ENCODE data around the gene CADPS. TPM values are rescaled to one million over a fixed set of nuclear protein-coding genes. Genes with fewer than 3 reads are reported as not detected.

Gene CADPS
- total RNA-seq, 1 experiment from 2014 or later = 7.0 TPM

GRCh38 chr3:62567097-62568021 is 307.9 kb downstream of the CADPS start:
- Mint-ChIP-seq H3K27me3 (ENCODE audit: low read depth) (no peaks in the 10 kb centered on the region), H3K4me3 (no peak overlapping the region), H3K27ac (no peak overlapping the region), H3K9me3 (no peaks in the 10 kb centered on the region), H3K4me1 (no peaks in the 10 kb centered on the region), H3K36me3 (no peaks in the 10 kb centered on the region)
- DNase-seq (ENCODE audit: low spot score) = no peak
- no peak for ATAC-seq
- ChIA-PET POLR2A (interaction anchor here (0.6 kb wide), 1 partner anchor 232 kb away, joined by 5 read pairs; no protein-coding TSS in a partner anchor), CTCF (interaction anchor here (0.6 to 0.7 kb wide), 4 partner anchors 26 to 235 kb away, joined by 3 to 6 read pairs (median 3); no protein-coding TSS in a partner anchor)
- TF ChIP-seq ETV6 (CRISPR knock-in tag; IDR thresholded peaks at IDR 0.05) = no peak
- TF ChIP-seq, protein P1, sequence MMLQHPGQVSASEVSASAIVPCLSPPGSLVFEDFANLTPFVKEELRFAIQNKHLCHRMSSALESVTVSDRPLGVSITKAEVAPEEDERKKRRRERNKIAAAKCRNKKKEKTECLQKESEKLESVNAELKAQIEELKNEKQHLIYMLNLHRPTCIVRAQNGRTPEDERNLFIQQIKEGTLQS (CRISPR knock-in tag; conservative IDR thresholded peaks at IDR 0.05) = no peak
- no peak for TF ChIP-seq EMX1 (CRISPR knock-in tag; IDR thresholded peaks at IDR 0.05)
- no peak for TF ChIP-seq NFE2L1 (CRISPR knock-in tag; IDR thresholded peaks at IDR 0.05)
- no peak for TF ChIP-seq MYBL2 (CRISPR knock-in tag; IDR thresholded peaks at IDR 0.05)
- TF ChIP-seq ELF4 (CRISPR knock-in tag; IDR thresholded peaks at IDR 0.05; ENCODE audit: low read depth) = no peak
- TF ChIP-seq, protein P2, sequence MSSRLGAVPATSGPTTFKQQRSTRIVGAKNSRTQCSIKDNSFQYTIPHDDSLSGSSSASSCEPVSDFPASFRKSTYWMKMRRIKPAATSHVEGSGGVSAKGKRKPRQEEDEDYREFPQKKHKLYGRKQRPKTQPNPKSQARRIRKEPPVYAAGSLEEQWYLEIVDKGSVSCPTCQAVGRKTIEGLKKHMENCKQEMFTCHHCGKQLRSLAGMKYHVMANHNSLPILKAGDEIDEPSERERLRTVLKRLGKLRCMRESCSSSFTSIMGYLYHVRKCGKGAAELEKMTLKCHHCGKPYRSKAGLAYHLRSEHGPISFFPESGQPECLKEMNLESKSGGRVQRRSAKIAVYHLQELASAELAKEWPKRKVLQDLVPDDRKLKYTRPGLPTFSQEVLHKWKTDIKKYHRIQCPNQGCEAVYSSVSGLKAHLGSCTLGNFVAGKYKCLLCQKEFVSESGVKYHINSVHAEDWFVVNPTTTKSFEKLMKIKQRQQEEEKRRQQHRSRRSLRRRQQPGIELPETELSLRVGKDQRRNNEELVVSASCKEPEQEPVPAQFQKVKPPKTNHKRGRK (CRISPR knock-in tag; IDR thresholded peaks at IDR 0.05; ENCODE audit: borderline replicate concordance) = no peak
- TF ChIP-seq FOXK1 (CRISPR knock-in tag; IDR thresholded peaks at IDR 0.05) = no peak
- no peak for TF ChIP-seq ATF1 (CRISPR knock-in tag; IDR thresholded peaks at IDR 0.05)
- no peak for TF ChIP-seq ZNF532 (CRISPR knock-in tag; IDR thresholded peaks at IDR 0.05; ENCODE audit: borderline replicate concordance)
- no peak for TF ChIP-seq SOX15 (CRISPR knock-in tag; IDR thresholded peaks at IDR 0.05)
- TF ChIP-seq JAZF1 (CRISPR knock-in tag; IDR thresholded peaks at IDR 0.05) = no peak
- no peak for TF ChIP-seq TP53 (CRISPR knock-in tag; IDR thresholded peaks at IDR 0.05)
- no peak for TF ChIP-seq ZNF416 (CRISPR knock-in tag; IDR thresholded peaks at IDR 0.05)

GRCh38 chr3:62566022-62566557 is 309.1 kb downstream of the CADPS start:
- no peak for DNase-seq (ENCODE audit: low spot score)
- Mint-ChIP-seq H3K27me3 (ENCODE audit: low read depth) (no peaks in the 10 kb centered on the region), H3K27ac (no peak overlapping the region), H3K9me3 (no peaks in the 10 kb centered on the region), H3K4me1 (no peaks in the 10 kb centered on the region), H3K36me3 (no peaks in the 10 kb centered on the region), H3K4me3 (no peak overlapping the region)
- POLR2A ChIA-PET = no interaction called here
- CTCF ChIA-PET = no interaction called here
- ATAC-seq = no peak
- TF ChIP-seq ZBTB21 (CRISPR knock-in tag; IDR thresholded peaks at IDR 0.05; ENCODE audit: borderline replicate concordance) (no peak), OVOL2 (CRISPR knock-in tag; IDR thresholded peaks at IDR 0.05; ENCODE audit: borderline replicate concordance) (no peak), ATF1 (CRISPR knock-in tag; IDR thresholded peaks at IDR 0.05) (no peak), ARID4B (CRISPR knock-in tag; IDR thresholded peaks at IDR 0.05; ENCODE audit: borderline replicate concordance) (no peak), TEAD4 (CRISPR knock-in tag; IDR thresholded peaks at IDR 0.05) (no peak), JUN (CRISPR knock-in tag; IDR thresholded peaks at IDR 0.05) (no peak), TEAD1 (CRISPR knock-in tag; IDR thresholded peaks at IDR 0.05) (no peak)
- TF ChIP-seq, protein P1 (CRISPR knock-in tag; conservative IDR thresholded peaks at IDR 0.05) = no peak
